Activated CD4-positive, alpha-beta T cell treated with anti-CD3 and anti-CD28 coated beads, Interleukin-2, Interleukin-6, amounts not matched to agents 100 ng/mL and 50 ng/mL, durations not matched to agents 16 hours and 8 hours (primary cell): Measurements from ENCODE around the gene GCH1.
A peak's percentile ranks its signal among the peaks of the same experiment; 100 is the strongest.
"Not testable (repeated sequence)": the region's sequence is repeated elsewhere in the genome, so short reads cannot be mapped to it uniquely, and the experiment has no call there.

Experiments used
- DNase-seq: peaks from one replicate; pipeline ENCODE4 v3.0.0-alpha.2; 2020

GCH1 gene

DNA sequence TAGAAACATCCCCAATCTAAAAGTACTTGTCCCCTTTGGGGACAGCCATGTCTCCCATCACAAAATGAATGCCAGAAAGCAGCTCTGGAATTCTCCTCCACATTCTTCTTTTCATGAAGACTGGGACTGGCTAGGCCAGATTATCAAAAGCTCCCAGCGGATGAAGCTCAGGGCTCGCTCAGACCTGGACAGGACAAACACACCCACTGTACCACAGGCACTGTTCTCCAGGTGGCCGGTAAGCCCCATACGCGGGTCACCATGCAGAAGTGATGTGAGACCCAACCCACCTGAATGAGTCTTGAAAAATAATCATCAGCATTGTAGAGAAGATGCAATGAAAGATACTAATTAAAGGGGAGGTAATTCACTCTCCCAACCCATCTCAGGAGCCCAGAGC is 85.1 kb downstream of the GCH1 start:
- DNase-seq, result no peak

GRCh38 chr14:54816450-54816849 is 86.2 kb downstream of the GCH1 start:
- DNase-seq, result no peak

DNA sequence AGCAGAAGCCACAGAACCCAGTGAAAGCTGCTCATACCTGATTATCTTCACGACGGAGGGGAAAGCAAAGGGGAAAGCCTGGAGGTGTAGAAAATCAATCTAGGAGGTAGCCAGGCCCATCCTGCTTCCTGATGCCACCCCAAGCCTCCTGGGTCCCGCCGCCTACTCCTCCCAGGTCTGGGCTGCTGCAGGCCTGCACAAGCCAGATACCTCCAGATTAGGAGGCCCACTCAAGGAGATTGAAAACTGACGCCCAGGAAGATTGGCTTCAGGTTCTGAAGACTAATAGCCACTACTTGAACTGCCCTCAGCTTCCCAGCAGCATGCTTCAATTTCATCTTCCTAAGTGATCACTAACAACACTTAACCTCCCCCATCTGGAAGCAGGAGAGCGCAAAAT is 87.1 kb downstream of the GCH1 start:
- DNase-seq, result no peak

DNA sequence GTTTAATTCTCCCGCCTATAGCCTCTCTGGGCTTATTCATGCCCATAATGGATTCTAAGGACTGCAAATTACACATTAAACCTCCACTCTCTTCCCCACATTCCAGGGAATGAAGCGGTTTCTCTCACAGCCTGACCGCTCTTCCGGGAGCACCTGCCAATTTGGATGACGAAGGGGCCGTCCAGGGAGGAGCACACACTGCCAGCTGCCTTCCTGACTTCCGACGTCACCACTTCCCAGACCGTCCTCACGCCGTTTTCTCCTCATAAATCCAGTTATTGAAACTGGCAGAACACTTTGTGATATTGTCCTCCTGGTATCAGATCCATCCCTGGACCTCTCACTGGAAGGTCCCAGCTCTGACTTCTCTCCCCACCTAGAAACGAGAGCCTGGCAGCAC is 87.6 kb downstream of the GCH1 start:
- DNase-seq, result no peak

GRCh38 chr14:54814076-54814475 is 88.5 kb downstream of the GCH1 start:
- DNase-seq, result peak; percentile 43

DNA sequence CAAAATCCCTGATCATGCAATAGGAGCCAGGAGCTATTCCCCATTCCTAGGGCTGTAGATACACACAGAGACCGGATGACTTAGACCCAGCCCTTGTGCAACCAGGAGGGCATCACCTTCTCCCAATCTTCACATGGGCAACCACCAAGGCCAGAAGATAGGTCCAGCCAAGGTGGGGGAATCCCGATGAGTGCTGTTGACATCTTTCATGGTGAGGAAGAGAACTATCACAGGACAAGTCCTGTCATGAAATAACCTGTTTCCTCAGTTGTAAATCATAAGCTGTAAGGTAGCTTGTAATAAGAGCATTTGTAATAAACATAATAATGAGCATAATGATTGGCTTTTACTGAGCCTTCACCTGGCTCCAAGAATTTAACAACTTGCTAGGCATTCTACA is 89.5 kb downstream of the GCH1 start:
- DNase-seq, result no peak

DNA sequence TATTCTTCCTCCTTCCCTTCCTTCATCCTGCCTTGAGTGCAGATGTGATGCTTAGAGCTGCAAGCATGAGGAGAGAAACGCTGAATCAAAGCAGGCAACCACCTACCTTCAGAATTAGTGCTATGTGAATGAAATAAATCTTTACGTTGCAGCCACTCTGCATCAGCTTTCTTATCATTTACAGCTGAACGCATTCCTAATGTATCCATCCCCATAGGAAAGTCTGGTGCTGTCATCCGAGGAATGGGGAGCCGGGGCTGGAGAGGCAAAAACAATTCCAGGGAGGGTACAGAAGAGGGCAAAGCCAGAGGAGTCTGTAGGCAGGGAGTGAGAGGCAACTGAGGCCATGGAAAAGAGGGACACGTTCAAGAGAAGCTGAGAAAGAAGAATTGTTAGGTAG is 90.0 kb downstream of the GCH1 start:
- DNase-seq, result no peak

GRCh38 chr14:54809767-54810166 is 92.9 kb downstream of the GCH1 start:
- DNase-seq, result no peak

DNA sequence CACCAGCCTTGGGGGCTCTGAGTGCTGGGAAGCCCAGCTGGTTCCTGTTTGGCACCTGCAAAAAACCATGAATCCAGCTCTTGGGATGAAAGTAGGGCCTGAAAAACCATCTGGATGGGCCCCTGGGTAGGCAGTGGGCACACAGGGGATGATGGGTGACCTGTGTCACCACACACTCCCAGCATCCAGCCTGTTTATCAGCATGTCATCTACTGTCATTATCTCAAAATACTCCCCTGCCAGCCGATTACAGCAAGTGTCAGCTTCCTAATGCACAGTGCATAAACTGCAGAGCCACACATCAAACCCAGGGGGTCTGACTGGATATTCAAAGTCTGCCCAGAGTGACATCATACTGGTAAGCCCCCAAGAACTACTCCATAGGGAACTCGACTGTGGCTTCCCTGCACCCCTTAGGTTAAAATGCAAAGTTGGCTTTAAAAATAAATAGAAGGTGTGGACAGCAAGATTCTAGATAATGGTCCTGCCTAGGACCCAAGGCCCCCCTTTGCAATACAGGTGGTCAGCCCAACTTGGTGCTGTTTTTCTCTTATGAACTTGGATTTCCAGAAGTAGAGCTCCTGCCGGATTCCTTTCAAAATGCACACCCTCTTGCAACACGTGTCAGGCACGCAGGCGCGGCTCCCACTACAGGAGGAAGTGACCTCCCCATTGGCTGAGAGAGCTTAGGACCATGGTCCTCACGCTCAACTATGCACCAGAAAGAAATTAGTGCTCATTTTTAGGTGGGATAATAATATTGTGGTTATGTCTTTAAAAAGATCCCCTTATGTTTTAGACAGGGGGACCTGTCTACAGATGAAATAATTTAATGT is 94.1 kb downstream of the GCH1 start:
- no peak for DNase-seq

- DNase-seq, result no peak
These were observed 94.7 kb downstream of the GCH1 start for GRCh38 chr14:54807881-54808280.

DNA sequence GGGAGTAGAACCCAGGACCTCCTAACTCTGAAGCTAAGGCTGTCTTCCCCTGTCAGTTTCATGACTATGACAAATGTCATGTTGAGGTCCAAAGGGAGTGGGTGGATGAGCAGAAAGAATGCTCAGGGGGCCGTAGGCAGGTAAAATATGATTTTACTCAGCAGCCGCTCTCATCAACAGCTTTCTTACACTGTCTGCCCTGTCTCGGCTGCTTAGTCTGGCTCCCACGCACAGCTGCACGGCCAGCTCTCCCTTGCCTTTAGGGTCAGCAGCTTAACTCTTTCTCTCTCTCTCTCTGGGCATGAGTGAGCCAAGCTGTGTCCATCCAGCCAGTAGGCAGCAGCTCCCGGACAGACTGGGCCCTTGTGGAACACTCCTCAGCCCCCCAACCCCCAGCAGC is 95.2 kb downstream of the GCH1 start:
- no peak for DNase-seq

GRCh38 chr14:54806616-54807015 is 96.0 kb downstream of the GCH1 start:
- DNase-seq, result no peak

GRCh38 chr14:54805445-54806322 is 96.9 kb downstream of the GCH1 start:
- DNase-seq, result peak; percentile 83

GRCh38 chr14:54805070-54805444 is 97.6 kb downstream of the GCH1 start:
- no peak for DNase-seq

DNA sequence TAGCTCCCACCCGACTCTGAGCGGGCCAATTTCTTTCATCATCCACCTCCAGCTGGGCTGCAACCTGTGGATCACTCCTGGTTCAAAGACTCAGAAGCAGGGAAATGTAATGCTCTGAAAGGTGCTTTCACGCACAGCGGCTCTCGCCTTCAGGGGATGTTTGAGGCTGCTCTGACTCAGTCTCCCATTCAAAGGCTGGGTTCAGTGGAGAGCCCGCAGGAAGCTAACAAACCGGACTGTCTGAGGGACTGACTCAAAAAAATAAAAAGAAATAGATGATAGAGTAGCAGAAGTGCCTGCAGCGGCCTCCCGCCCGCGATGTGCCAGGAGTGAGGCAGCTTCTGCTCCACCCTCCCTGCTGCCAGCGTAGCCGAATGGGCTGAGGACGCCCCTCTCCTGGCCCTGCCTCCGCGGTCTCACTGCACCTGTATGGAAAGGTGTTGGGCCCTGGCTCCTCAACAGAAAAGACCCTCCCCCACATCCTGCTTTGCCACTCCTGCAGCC is 98.0 kb downstream of the GCH1 start:
- no peak for DNase-seq

DNA sequence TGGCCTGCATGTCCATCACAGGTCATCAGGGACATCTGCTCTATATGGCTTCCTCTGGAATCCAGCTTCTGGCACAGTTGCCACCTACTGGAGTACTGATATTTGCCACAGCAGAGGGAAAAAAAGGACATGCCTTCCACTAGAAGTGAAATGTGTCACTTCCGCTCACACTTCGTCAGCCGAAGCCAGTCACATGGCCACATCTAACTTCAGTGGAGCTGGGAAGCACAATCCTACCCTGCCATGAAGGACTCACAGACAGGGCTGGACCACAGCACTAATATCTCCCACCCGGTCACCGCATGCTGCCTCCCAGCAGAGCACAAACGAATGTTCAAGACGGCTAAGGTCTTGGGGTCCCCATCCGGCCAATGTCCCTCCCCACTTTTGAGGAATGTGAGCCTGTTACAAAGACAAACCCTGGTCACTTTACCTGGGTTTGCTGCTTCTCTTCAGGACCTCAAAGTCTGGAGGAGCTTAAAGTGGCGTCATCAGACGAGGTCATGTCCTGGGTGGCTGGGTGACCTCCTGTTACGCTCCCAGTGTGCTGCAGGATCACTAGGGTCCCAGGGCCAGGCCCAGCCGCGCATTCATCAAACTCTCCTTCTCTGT is 98.6 kb downstream of the GCH1 start:
- no peak for DNase-seq

GRCh38 chr14:54803396-54803795 is 99.2 kb downstream of the GCH1 start:
- DNase-seq, result no peak

DNA sequence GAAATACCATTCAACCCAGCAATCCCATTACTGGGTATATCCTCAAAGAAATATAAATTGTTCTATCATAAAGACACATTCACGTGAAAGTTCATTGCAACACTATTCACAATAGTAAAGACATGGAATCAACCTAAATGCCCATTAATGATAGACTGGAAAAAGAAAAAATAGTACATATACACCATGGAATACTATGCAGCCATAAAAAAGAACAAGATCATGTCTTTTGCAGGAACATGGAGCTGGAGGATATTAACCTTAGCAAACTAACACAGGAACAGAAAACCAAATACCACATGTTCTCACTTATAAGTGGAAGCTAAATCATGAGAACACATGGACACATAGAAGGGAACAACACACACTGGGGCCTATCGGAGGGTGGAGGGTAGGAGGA is 101.1 kb downstream of the GCH1 start:
- not testable (repeated sequence) for DNase-seq

- no peak for DNase-seq
These were observed 104.0 kb downstream of the GCH1 start for GRCh38 chr14:54798465-54799124.

- no peak for DNase-seq
These were observed 104.6 kb downstream of the GCH1 start for GRCh38 chr14:54797986-54798385.

GRCh38 chr14:54797556-54797955 is 105.1 kb downstream of the GCH1 start:
- DNase-seq, result no peak

DNA sequence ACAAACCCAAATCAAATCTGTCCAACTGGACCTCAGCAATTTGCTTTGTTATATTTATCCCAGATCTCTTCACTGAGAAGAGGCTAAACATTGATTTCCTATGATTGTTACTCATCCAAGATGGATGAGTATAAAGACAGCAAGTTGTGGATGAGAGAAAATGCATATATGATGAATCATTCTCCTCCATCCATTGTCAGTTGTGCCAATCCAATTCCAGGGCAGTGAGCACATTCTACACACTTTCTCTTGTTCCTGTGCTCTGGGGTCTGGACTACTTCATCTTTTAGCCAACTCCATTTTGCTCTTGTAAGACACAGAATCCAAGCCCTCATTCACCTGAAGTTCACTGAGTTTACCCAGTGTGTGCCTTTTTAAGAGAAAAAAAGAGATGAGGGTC is 105.7 kb downstream of the GCH1 start:
- DNase-seq, result no peak

- DNase-seq, result no peak
These were observed 107.8 kb downstream of the GCH1 start for GRCh38 chr14:54794796-54795195.
